Activated gamma-delta T cell treated with anti-CD3 and anti-CD28 coated beads, Interleukin-2, amount 50 U/mL, for 16 hours (primary cell): Measurements from ENCODE around the gene RAB40C.
"Not testable (repeated sequence)": the region's sequence is repeated elsewhere in the genome, so short reads cannot be mapped to it uniquely, and the experiment has no call there.

Source experiments
- DNase-seq: peaks from one replicate; pipeline ENCODE4 v3.0.0-alpha.2; 2020; ENCODE audit warnings: low read depth

The RAB40C gene

GRCh38 chr16:590188-590814 lies 435 bp downstream of the RAB40C start:
- no peak for DNase-seq

- no peak for DNase-seq
Observed at GRCh38 chr16:590815-591200, 942 bp downstream of the RAB40C start.

- DNase-seq: no peak
Observed at GRCh38 chr16:591231-591630, 1.4 kb downstream of the RAB40C start.

GRCh38 chr16:591892-592517 lies 2.1 kb downstream of the RAB40C start:
- DNase-seq: no peak

- DNase-seq: no peak
Observed at GRCh38 chr16:592518-593306, 2.8 kb downstream of the RAB40C start.

GRCh38 chr16:593406-593805 lies 3.5 kb downstream of the RAB40C start:
- DNase-seq: no peak

GRCh38 chr16:593807-594206 lies 3.9 kb downstream of the RAB40C start:
- no peak for DNase-seq

GRCh38 chr16:595094-595528 lies 5.2 kb downstream of the RAB40C start:
- no peak for DNase-seq

GRCh38 chr16:595942-596735 lies 6.3 kb downstream of the RAB40C start:
- DNase-seq: no peak

- no peak for DNase-seq
Observed at GRCh38 chr16:596736-597060, 6.8 kb downstream of the RAB40C start.

- DNase-seq: not testable (repeated sequence)
Observed at GRCh38 chr16:597655-598054, 7.8 kb downstream of the RAB40C start.

GRCh38 chr16:598823-599739 lies 9.2 kb downstream of the RAB40C start:
- DNase-seq: no peak

GRCh38 chr16:600781-601180 lies 10.9 kb downstream of the RAB40C start:
- no peak for DNase-seq

GRCh38 chr16:603933-604332 lies 14.1 kb downstream of the RAB40C start:
- no peak for DNase-seq

- DNase-seq: no peak
Observed at GRCh38 chr16:606656-607307, 16.9 kb downstream of the RAB40C start.

- DNase-seq: no peak
Observed at GRCh38 chr16:608019-608418, 18.2 kb downstream of the RAB40C start.

- DNase-seq: no peak
Observed at GRCh38 chr16:609316-609715, 19.4 kb downstream of the RAB40C start.

- DNase-seq: no peak
Observed at GRCh38 chr16:609984-610383, 20.1 kb downstream of the RAB40C start.

GRCh38 chr16:610513-611381 lies 20.9 kb downstream of the RAB40C start:
- no peak for DNase-seq

GRCh38 chr16:615122-615521 lies 25.3 kb downstream of the RAB40C start:
- DNase-seq: no peak
